NCI-H2196 treated with DMSO at 0.1 percent for 48 hours (cell line): ENCODE data around the gene B3GLCT.

ENCODE experiments used
- DNase-seq: peaks from one replicate; lab custom pipeline; 2025; ENCODE audit not compliant: unreplicated experiment; lab: John Stamatoyannopoulos, UW

B3GLCT gene

DNA sequence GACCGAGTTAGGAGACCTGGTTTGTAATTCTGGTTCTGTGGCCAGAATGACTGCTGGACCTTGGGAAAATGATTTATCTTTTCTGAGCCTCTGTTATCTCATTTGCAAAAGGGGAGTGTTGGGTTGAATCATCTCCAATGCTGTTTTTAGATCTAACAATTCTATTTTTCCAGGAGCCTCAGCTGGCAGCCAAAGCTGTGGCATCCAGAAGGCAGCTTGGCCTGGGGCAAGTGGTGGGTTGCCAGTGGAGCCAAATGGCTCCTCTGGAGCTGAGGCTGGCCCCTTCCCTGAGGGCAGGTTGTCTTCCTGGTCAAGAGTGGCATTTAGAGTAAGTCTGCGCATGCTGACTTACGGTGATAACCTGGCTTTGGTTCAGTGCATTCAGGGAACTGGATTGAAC lies 21.3 kb downstream of the B3GLCT start:
- no peak for DNase-seq

DNA sequence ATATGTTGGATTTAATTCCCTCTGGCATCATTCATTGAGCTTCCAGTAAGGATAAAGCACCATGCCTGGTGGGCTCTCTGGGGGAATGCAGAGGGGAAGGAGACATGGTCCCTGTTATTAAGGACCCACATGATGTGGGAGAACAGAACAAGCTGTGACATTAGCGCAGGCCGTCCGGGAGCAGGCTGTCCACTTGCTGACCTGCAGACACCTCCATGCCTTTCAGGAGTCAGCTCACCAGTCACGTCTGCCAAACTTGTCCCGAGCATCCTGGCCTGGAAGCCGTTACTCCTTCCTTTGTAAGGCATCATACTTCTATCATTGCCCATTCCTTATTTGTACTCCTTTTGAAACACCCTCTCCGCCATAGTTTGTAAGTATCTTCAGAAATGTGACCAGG lies 23.4 kb downstream of the B3GLCT start:
- no peak for DNase-seq

DNA sequence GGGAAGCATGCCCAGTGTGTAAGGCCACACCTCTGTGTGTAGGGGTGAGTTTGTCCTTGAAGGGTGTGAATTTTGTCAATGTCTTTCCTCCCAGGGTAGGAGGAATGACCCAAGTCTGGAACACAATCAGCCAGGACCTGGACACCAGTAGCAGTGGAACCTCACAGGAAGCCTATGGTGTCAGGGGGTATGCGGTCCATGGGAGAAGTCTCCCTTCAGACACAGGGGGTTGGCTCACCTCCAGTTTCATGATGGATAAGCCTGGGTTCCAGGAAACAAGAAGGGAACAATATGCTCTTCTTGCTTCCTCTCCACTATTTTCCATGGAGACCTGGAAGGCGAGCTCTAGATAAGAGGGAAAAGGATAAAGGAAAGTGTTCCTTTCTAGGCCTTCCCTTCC lies 23.9 kb downstream of the B3GLCT start:
- no peak for DNase-seq

DNA sequence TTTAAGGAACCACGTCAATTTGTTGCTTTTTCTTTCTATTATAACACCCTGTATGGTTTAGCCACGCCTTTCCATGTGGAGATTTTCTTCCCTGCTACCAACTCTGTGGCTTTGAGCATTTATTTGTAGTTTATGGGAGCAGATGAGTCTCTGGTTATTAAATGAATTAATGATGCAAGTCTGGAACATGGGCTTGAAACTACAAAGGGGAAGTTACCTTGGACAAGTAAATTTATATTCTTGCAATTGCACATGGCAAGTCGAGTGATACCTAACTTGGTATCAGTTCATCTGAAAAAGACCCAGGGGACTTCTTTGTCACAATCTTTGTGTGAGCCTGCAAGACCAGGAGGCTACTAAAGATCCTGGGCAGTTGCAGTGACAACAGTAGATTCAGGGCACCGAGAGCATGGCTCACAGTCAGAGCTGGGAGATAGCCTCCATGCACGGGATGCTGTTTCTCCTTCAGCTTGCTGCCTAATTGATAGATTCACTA lies 24.4 kb downstream of the B3GLCT start:
- DNase-seq = no peak

DNA sequence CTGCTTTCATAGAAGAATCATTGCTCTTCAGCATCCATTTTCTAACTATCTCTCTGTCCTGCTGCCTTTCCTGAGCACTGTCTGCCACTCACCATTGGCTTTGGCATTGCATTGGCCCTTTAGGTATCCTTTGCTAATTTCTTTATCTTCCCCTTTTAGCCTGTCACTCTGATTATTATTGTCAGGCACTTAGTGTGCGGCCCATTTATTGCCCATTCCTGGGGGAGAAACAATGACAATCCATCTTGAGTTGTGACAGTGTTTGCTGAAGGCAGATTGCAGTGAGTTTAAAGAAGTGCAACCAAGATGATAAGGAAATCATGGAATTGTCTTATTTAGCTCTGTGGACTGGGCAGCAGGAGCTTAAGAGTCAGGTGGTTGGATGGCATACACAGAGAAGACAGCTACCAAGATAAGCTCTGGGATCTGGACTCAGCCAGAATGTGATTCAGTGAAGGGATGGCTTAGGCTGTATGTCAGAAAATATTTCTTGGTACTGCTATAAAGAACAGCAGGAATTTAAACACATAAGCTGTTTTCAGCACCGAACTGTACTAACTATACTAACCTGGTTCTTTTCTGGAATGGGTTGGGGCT lies 25.3 kb downstream of the B3GLCT start:
- no peak for DNase-seq

DNA sequence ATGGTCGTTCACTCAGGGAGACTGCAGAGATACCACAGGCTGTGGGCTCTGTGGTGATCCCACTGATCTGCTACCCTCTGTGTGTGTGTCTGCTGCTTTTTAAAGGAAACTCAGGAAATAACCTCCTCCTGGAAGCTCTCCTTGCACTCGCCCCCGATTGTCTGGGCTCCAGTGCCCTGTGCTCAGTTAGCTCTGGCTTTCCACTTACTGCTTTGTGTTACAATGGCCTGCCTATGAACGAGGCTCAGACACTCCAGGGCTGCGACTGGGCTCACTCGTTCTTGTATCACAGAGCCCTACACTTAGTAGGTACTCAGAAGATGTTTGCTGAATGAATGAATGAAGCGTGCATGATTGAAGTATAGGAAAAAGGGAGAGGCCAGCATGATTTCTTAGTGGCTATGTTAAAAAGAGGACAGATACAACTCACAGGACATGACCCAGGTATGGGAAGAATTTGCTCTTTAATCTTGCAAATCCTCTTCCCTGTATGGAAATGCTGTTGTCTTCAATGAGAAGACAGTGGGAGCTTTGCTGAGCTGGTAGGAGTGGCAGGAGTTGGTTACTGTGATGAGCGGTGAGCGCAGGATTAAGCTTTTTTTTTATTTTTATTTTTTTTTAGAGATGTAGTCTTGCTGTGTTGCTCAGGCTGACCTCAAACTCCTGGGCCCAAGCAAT lies 26.4 kb downstream of the B3GLCT start:
- DNase-seq = no peak

DNA sequence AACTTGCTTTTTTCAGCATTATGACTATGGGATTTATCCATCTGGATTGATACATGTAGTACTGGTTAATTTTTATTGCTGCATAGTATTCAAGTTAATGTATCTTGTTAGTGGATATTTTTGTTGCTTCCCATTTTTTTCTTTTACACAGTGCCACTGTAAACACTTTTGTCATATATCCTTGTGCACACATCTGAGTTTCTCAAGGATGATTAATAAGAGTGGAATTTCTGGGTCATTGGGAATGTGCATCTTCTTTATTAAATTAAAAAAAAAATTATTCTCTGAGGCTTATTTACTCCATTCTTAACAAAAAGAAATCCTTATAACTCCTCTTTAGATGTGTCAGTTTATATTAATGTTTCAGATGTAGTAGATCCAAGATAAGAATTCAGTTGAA lies 27.3 kb downstream of the B3GLCT start:
- no peak for DNase-seq

DNA sequence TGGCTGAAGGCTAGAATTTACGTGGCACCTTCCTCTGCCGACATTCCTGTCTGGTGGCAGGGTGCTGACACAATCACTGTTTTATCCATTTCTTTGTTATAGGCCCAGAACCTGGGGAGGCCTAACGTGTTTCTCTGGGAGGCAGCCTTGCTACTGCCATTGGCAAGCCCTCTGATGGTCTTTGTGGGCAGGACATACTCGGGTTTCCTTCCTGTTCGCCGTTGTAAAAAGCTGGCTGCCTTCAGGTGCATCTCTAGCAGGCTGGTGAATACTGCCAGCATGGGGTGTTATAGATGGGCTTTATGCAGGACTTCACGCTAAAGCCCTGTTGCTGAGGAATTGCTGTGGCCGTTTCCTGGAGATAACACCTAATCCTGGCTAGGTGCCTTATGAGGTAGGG lies 28.1 kb downstream of the B3GLCT start:
- DNase-seq = no peak

DNA sequence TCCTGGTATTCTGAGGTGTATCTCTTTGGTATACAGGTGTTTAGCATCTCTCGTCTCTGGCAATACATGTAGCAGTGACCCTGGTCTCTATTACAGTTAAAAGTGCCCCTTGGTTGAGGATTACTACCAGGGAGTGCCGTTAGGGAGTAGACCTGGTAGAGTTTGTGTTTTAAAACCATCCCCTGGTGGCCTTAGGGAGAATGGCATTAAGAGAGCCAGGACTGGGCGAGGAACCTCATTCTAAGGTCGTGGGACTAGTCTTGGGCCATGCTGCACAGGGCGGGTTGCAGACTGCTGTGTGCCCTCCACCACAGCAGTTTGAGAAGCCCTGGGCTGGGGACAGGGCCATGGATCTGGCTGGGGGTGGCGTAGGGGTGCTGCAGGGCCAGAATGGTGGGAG lies 35.0 kb downstream of the B3GLCT start:
- DNase-seq = no peak

DNA sequence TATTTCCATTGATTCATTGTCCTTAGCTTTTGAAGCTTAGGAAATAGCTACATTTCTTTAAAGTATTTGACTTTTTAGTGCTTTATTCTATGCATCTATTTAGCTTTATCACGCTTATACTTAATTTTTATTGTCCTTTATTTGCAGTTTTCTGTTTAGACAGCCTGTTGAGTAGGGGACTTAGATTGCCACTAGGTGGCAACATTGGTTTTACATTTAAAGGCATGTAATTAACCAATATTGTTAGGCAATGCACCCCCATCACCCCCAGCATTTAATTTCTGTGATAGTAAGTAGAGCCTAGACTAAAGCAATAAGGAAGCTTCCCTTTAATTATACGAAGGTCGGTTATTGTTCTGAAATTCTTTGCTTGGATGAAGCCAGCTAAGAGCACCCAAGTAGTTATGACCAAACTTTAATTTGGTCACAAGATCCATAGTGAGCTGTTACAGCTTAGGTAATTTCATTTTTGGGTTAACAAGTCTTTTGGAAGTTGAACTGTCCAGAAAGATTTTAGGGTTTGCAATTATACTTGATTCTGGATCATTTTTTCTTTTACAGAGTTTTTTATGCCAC lies 36.5 kb downstream of the B3GLCT start:
- peak; percentile 24 for DNase-seq

DNA sequence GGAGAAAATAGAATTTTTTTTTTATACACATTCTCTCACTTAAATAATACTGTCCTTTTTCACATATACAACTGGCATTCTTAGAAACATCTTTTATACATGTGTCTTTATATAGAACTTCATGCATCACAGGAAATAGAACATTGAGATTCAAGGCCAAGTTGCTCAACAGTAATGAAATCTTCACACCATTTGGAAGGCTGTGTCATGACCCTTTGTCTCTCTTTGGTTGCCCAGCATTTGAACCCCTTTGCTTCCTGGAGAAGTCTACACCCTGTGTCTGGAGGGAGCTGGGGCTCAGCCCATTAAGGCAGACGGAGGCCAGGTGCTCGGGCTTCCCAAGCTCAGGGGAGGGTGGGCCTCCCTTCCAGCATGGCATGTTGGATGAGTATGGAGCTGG lies 41.1 kb downstream of the B3GLCT start:
- no peak for DNase-seq

DNA sequence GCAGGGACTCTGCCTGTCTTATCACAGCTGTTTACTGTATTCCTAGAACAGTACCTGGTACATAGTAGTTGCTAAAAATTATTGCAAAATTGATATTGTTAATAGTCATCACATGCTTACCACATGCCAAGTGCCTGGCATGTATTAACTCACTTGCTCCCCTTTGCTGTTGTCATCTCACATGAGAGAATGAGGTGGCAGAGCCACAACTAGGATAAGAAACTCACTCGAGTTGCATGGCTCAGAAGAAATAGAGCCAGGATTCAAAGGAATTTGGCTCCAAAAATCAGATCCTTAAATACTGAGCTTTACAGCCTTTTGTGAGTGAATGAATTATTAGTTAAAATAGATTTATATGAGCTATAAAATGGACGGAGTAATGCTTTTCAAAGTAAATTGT lies 42.6 kb downstream of the B3GLCT start:
- no peak for DNase-seq

DNA sequence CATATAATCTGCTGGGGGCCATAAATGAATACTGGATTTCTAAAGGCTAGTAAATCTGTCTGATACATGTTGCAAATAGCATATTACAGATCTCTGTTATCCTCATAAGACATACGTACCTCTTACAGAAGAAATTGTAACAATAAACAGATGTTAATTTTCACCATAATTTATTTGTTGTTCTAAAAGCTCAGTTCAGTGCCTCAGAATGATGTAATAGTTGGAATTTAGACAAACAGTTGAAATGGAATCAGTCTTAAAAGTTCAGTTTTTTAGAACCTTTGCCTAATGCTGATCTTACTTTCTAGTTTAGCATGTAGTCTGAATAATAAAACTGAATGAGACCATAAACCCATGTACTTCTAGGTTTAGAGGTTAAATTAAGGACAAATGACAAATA lies 43.1 kb downstream of the B3GLCT start:
- no peak for DNase-seq

DNA sequence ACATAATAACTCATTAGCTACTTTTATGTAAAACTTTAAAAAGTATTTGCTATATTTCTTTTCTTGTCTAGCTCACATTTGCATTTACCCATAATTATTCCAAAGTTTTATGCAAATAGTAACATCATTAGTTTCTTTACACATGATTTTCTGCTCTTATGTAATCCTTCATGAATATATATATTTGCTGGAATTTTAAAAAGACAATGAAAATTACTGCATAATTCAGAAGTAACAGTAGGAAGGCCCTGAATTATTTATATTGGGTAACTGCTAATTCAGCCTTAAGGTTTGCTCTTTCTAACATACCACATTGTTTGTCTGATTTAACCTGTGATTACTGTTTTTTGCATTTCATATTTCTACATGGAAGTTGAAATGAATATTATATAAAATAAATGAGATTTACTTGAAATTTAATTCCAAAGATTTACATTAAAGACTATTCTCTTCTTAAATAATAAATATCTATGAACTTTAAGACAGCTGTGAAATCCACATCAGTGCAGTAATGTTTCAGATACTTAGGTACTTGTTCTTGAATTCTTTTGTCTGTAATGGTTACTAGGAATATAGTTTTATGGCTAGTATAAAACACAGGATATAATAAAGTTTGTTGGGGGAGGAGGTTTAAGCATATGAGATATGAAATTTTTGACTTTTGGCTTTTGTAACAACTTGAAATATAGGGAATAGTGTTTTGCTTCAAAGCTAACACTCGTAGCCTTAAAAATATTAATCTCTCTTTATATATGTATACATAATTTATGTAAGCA lies 46.0 kb downstream of the B3GLCT start:
- DNase-seq = no peak

DNA sequence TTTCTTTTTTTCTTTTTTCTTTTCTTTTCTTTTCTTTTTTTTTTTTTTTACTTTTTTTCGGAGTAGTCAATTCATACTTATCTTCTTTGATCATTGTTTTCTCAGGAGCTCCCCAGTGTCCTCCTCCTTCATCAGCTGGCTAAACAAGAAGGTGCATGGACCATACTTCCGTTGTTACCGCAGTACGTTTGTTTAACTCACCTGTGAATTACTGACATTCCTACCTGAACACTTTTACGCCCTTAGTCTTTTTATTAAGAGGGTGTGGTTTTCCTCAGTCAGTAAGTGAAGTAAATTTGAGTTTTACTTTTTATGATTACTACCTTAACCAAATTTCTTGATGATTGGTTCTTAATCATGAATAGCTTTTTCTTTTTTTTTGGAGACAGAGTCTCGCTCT lies 47.1 kb downstream of the B3GLCT start:
- no peak for DNase-seq

DNA sequence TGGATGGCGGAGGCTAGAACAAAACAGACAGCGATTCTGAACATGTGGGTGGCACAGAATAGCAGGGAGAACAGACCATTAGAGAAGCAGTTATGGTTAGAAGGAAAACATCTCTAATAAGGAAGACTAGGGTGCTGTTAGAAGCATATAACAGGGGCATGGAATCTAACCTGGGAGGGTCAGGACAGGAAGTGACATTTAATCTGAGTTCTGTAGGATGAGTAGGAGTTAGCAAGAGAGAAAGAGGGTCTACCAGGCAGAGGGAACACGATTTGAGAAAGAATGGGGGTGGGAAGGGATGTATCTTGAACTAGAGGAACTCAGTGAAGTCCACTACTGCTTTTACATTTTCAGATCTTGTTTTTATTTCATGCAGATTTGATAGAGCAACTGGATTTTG lies 48.6 kb downstream of the B3GLCT start:
- no peak for DNase-seq

DNA sequence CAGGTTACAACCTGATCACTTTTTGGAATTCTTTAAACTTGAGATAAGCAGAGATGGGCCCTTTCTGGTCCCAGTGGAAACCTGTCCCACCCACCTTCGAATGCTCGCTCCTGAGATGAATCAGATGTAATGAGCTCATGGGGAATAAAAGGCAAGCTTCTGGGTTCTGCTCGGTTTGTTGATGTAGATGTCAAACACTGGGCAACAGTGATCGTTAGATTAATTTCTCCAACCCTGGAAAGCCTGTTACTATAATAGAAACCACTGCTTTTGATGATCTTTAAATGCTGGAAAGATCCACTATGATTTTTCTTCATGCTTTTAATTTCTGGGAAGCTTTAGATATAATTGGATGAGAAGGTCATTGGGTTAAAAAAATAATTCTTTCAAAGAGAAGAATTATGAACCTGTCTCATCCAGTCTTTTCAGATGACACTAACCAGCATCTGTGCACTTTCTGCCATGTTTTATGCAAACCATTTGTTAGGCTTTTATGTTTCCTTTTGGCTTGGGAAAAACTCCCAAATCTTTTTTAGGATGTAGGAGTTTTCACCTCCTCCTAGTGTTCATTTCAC lies 49.3 kb downstream of the B3GLCT start:
- DNase-seq = no peak

DNA sequence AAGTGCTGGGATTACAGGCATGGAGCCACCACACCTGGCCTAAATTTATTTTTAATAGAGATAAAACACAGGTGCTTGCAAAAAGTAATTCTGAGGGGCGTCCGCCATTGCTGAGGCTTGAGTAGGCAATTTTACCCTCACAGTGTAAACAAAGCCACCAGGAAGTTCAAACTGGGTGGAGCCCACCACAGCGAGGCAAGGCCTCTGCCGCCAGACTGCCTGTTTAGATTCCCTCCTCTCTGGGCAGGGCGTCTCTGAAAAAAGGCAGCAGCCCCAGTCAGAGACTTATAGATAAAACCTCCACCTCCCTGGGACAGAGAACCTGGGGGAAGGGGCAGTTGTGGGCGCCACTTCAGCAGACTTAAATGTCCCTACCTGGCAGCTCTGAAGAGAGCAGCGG lies 50.7 kb downstream of the B3GLCT start:
- no peak for DNase-seq

DNA sequence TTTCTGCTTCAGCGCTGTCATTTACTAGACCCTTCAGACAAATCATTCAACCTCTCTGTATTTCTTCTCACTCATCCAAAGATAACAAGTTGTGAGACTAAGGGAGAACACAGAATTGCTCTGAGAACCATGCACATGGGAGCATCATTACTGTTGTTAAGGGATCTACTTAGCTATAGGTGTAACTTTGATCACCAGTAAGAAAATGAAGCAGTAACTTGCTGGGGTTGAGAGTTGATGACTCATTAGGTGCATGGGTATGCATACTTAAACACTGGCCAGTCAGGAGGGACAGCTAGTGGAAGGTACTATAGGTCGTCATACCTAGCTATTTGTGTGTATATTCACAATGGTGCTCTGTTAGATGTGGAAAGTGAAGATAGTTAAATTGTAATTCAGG lies 61.5 kb downstream of the B3GLCT start:
- no peak for DNase-seq

DNA sequence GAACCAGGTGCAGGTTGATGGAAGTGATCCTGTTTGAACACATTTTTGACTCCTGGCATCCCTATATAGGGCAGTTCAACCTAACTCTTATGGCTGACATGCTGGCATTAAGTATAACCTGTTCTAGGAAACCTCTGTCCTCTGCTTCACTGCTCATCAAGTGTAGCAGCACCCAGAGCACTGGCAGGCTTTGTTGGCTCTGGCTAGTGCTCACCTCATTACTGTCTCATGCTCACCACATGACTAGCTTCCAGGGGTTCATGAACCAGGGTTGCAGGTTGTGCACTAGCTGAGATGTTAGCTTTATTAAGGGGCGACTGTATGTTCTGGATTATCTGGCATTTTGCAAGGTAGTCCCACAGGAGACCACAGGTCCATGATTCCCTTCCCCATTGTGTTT lies 63.6 kb downstream of the B3GLCT start:
- DNase-seq = no peak

DNA sequence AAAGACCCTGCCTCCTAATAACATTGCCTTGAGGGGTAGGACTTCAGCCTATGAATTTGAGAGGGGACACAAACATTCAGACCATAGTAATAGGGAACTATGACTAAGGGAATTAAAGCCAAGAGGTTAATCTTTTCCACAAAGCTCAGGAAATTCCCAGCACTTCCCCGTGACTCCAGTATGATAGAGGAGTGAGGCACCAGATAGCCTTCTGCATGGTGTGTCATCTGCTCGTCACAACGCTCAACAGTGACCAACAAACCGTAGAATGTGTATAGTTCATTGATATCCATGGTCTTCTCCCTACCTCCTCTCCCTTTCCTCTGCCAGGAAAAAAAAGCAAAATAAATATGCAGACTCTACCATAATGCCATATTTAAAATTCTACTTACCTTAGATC lies 64.4 kb downstream of the B3GLCT start:
- DNase-seq = no peak
